Activated CD8-positive, alpha-beta memory T cell treated with anti-CD3 and anti-CD28 coated beads, Interleukin-2, amount 50 U/mL, for 1 hour (primary cell): ENCODE data around the gene MPRIP.

ENCODE experiments used
- DNase-seq: peaks from one replicate; pipeline ENCODE4 v3.0.0-alpha.2; 2020; ENCODE audit errors: extremely low read depth

The MPRIP gene

GRCh38 chr17:17050346-17051345 lies 8.4 kb downstream of the MPRIP start:
- no peak for DNase-seq

- no peak for DNase-seq
Measured at GRCh38 chr17:17051380-17051779, 9.1 kb downstream of the MPRIP start.

GRCh38 chr17:17051791-17052461 lies 9.7 kb downstream of the MPRIP start:
- no peak for DNase-seq

- DNase-seq: no peak
Measured at GRCh38 chr17:17052462-17053221, 10.4 kb downstream of the MPRIP start.

- DNase-seq: no peak
Measured at GRCh38 chr17:17053446-17054379, 11.5 kb downstream of the MPRIP start.

GRCh38 chr17:17054636-17055035 lies 12.4 kb downstream of the MPRIP start:
- no peak for DNase-seq

GRCh38 chr17:17055286-17056155 lies 13.3 kb downstream of the MPRIP start:
- DNase-seq: no peak

- DNase-seq: no peak
Measured at GRCh38 chr17:17056156-17056539, 13.9 kb downstream of the MPRIP start.

- DNase-seq: no peak
Measured at GRCh38 chr17:17057057-17057551, 14.8 kb downstream of the MPRIP start.

GRCh38 chr17:17058304-17058703 lies 16.0 kb downstream of the MPRIP start:
- no peak for DNase-seq

- no peak for DNase-seq
Measured at GRCh38 chr17:17059301-17059890, 17.1 kb downstream of the MPRIP start.

GRCh38 chr17:17060001-17060922 lies 18.0 kb downstream of the MPRIP start:
- DNase-seq: no peak

GRCh38 chr17:17060930-17061329 lies 18.7 kb downstream of the MPRIP start:
- DNase-seq: no peak

GRCh38 chr17:17061516-17061915 lies 19.3 kb downstream of the MPRIP start:
- DNase-seq: no peak

- no peak for DNase-seq
Measured at GRCh38 chr17:17062356-17062755, 20.1 kb downstream of the MPRIP start.

- DNase-seq: no peak
Measured at GRCh38 chr17:17062866-17063265, 20.6 kb downstream of the MPRIP start.

- no peak for DNase-seq
Measured at GRCh38 chr17:17063546-17064122, 21.4 kb downstream of the MPRIP start.

GRCh38 chr17:17064322-17064721 lies 22.1 kb downstream of the MPRIP start:
- DNase-seq: no peak
